PC-9 (cell line): Measurements from ENCODE around the gene TECPR1. TPM values are rescaled to one million over a fixed set of nuclear protein-coding genes. Genes with fewer than 3 reads are reported as not detected.

Experiments
- BruUV-seq: library from RNA; stranded (reverse); fragments of 400-500 nt; replicated peaks from 2 replicates; lab custom pipeline; 2021; lab: Mats Ljungman, UMichigan
- CTCF ChIA-PET: fragments of 300-600 bp; sonication (Branson Sonifier 250); formaldehyde crosslinking; loops from one replicate; lab custom pipeline; 2022; ENCODE audit warnings: antibody characterized with exemption; lab: Charles Lee
- POLR2A ChIA-PET: fragments of 300-600 bp; sonication (Branson Sonifier 250); formaldehyde crosslinking; loops from one replicate; lab custom pipeline; 2022; ENCODE audit warnings: antibody characterized with exemption; ENCODE audit not compliant: unreplicated experiment; lab: Charles Lee
- DNase-seq, 2 experiments: peaks; one replicate each; pipeline versions ENCODE4 v3.0.0 to v3.0.0-alpha.2; 2015 to 2022; ENCODE audit warnings: mixed read lengths in 1 of 2
- H2AFZ ChIP-seq: fragments of 200-600 bp; sonication (generic); 2 replicates; pipeline ENCODE4 v1.8.1; 2017; ENCODE audit warnings: antibody characterized with exemption
- H3F3A ChIP-seq: fragments of 200-600 bp; sonication (generic); 2 replicates; pipeline ENCODE4 v1.8.1; 2017; ENCODE audit warnings: antibody characterized with exemption, mild to moderate bottlenecking, low read depth; ENCODE audit not compliant: insufficient read depth
- H3K27ac ChIP-seq: fragments of 200-600 bp; sonication (generic); 2 replicates; pipeline ENCODE4 v1.6.1; 2016; ENCODE audit warnings: mixed run types
- H3K27me3 ChIP-seq: fragments of 200-600 bp; sonication (generic); 2 replicates; pipeline ENCODE4 v1.6.1; 2016; ENCODE audit warnings: low read depth, mixed run types; ENCODE audit not compliant: insufficient read depth
- H3K36me3 ChIP-seq: fragments of 200-600 bp; sonication (generic); 2 replicates; pipeline ENCODE4 v1.6.1; 2016; ENCODE audit warnings: low read depth, mixed run types
- H3K4me1 ChIP-seq: fragments of 200-600 bp; sonication (generic); replicated peaks from 2 replicates; pipeline ENCODE4 v1.6.1; 2016; ENCODE audit warnings: mixed run types; ENCODE audit not compliant: insufficient read depth
- H3K4me2 ChIP-seq: fragments of 200-600 bp; sonication (generic); 2 replicates; pipeline ENCODE4 v1.6.1; 2017; ENCODE audit warnings: mixed run types
- H3K4me3 ChIP-seq: fragments of 200-600 bp; sonication (generic); 2 replicates; pipeline ENCODE4 v1.6.1; 2016; ENCODE audit warnings: mixed run types
- H3K79me2 ChIP-seq: fragments of 200-600 bp; sonication (generic); 2 replicates; pipeline ENCODE4 v1.6.1; 2017; ENCODE audit warnings: low read depth, mixed run types
- H3K9me2 ChIP-seq: fragments of 200-600 bp; sonication (generic); 2 replicates; pipeline ENCODE4 v1.8.1; 2017; ENCODE audit warnings: mild to moderate bottlenecking; ENCODE audit not compliant: insufficient read depth
- H3K9me3 ChIP-seq: fragments of 200-600 bp; sonication (generic); 2 replicates; pipeline ENCODE4 v1.8.1; 2016; ENCODE audit warnings: low read depth; ENCODE audit not compliant: insufficient read depth
- H4K20me1 ChIP-seq: fragments of 200-600 bp; sonication (generic); 2 replicates; pipeline ENCODE4 v1.8.1; 2017; ENCODE audit not compliant: insufficient read depth
- CTCF ChIP-seq: fragments of 200-600 bp; sonication (generic); conservative IDR thresholded peaks from 2 replicates; pipeline ENCODE4 v1.6.1; 2017; ENCODE audit warnings: mixed run types, antibody characterized with exemption, mild to moderate bottlenecking, moderate library complexity
- EZH2 ChIP-seq: fragments of 200-600 bp; sonication (generic); IDR thresholded peaks from 2 replicates; pipeline ENCODE4 v1.8.0; 2017; ENCODE audit warnings: antibody characterized with exemption, low read depth
- intact Hi-C: fragments of 100-400 bp; cut with micrococcal nuclease; formaldehyde crosslinking; loops from one replicate; pipeline ENCODE4 v1.10.0; 2022; ENCODE audit not compliant: unreplicated experiment
- total RNA-seq: library from RNA; stranded (reverse); gene quantifications from 2 replicates; pipeline ENCODE4 v1.2.3, GENCODE V29; 2021

TECPR1 gene
- total RNA-seq, 1 experiment from 2014 or later = 22.7 TPM

GRCh38 chr7:98186452-98187137 lies 65.4 kb downstream of the TECPR1 start:
- Histone ChIP-seq H3K9me2 (no peaks in the 10 kb centered on the region), H3K9me3 (no peaks in the 10 kb centered on the region), H2AFZ (no peak overlapping the region), H3K27me3 (no peaks in the 10 kb centered on the region), H3F3A (no peaks in the 10 kb centered on the region), H3K36me3 (peaks cover 3% of the 10 kb centered on the region; the same call in 1 of the 2 replicates), H3K4me3 (no peak overlapping the region), H3K79me2 (no peaks in the 10 kb centered on the region), H3K4me1 (no peaks in the 10 kb centered on the region), H3K27ac (no peak overlapping the region), H3K4me2 (no peak overlapping the region), H4K20me1 (0 out of 2 replicates have a peak, but pooled peaks cover 11% of the 10 kb centered on the region)
- POLR2A ChIA-PET = no interaction called here
- no peak for DNase-seq
- intact Hi-C loops = no loop called here
- TF ChIP-seq EZH2 (no peak), CTCF (no peak)
- BruUV-seq = no TSS peak
- CTCF ChIA-PET = no interaction called here

GRCh38 chr7:98185101-98185500 lies 66.9 kb downstream of the TECPR1 start:
- no peak overlapping the region for H3K4me3 ChIP-seq
- H3K36me3 ChIP-seq = peaks cover 3% of the 10 kb centered on the region
- H4K20me1 ChIP-seq = 0 out of 2 replicates have a peak, but pooled peaks cover 11% of the 10 kb centered on the region
- DNase-seq = no peak
- intact Hi-C loops = no loop called here
- H3K79me2 ChIP-seq = no peaks in the 10 kb centered on the region; the same call in 1 of the 2 replicates
- TF ChIP-seq CTCF (no peak), EZH2 (no peak)
- no peak overlapping the region for H3K4me2 ChIP-seq
- ChIA-PET POLR2A (no interaction called here), CTCF (interaction anchor here (0.7 kb wide), 1 partner anchor 163 kb away, joined by 3 read pairs; no protein-coding TSS in a partner anchor)
- H2AFZ ChIP-seq = no peak overlapping the region
- no peaks in the 10 kb centered on the region for H3K27me3 ChIP-seq
- H3F3A ChIP-seq = no peaks in the 10 kb centered on the region
- no peaks in the 10 kb centered on the region for H3K9me3 ChIP-seq
- no TSS peak for BruUV-seq
- H3K27ac ChIP-seq = no peak overlapping the region
- H3K4me1 ChIP-seq = no peaks in the 10 kb centered on the region
- H3K9me2 ChIP-seq = no peaks in the 10 kb centered on the region

- no peaks in the 10 kb centered on the region for H3K9me2 ChIP-seq
- peaks cover 11% of the 10 kb centered on the region; the same call in 1 of the 2 replicates for H3K4me1 ChIP-seq
- H3K4me2 ChIP-seq = no peak overlapping the region
- BruUV-seq = no TSS peak
- no peaks in the 10 kb centered on the region for H3K9me3 ChIP-seq
- CTCF ChIA-PET = no interaction called here
- no peak overlapping the region for H3K4me3 ChIP-seq
- DNase-seq = no peak
- POLR2A ChIA-PET = no interaction called here
- no peak for TF ChIP-seq CTCF
- TF ChIP-seq EZH2 = no peak
- H3F3A ChIP-seq = no peaks in the 10 kb centered on the region
- no peaks in the 10 kb centered on the region for H3K27me3 ChIP-seq
- peaks cover 11% of the 10 kb centered on the region for H4K20me1 ChIP-seq
- H3K36me3 ChIP-seq = peaks cover 3% of the 10 kb centered on the region
- H3K27ac ChIP-seq = no peak overlapping the region
- no peaks in the 10 kb centered on the region; the same call in 1 of the 2 replicates for H3K79me2 ChIP-seq
- intact Hi-C loops = no loop called here
- no peak overlapping the region for H2AFZ ChIP-seq
Measured at GRCh38 chr7:98180751-98181150, 71.3 kb downstream of the TECPR1 start.
